Fibroblast of skin of left quadriceps (primary cell): ENCODE results near the gene RBMS2.
"Not testable (repeated sequence)": the region's sequence is repeated elsewhere in the genome, so short reads cannot be mapped to it uniquely, and the experiment has no call there.

ENCODE experiments used
- DNase-seq, 2 experiments: peaks; one replicate each; pipeline ENCODE4 v3.0.0-alpha.2; 2013; ENCODE audit warnings: low read depth in 2 of 2

The RBMS2 gene, protein sequence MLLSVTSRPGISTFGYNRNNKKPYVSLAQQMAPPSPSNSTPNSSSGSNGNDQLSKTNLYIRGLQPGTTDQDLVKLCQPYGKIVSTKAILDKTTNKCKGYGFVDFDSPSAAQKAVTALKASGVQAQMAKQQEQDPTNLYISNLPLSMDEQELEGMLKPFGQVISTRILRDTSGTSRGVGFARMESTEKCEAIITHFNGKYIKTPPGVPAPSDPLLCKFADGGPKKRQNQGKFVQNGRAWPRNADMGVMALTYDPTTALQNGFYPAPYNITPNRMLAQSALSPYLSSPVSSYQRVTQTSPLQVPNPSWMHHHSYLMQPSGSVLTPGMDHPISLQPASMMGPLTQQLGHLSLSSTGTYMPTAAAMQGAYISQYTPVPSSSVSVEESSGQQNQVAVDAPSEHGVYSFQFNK

DNA sequence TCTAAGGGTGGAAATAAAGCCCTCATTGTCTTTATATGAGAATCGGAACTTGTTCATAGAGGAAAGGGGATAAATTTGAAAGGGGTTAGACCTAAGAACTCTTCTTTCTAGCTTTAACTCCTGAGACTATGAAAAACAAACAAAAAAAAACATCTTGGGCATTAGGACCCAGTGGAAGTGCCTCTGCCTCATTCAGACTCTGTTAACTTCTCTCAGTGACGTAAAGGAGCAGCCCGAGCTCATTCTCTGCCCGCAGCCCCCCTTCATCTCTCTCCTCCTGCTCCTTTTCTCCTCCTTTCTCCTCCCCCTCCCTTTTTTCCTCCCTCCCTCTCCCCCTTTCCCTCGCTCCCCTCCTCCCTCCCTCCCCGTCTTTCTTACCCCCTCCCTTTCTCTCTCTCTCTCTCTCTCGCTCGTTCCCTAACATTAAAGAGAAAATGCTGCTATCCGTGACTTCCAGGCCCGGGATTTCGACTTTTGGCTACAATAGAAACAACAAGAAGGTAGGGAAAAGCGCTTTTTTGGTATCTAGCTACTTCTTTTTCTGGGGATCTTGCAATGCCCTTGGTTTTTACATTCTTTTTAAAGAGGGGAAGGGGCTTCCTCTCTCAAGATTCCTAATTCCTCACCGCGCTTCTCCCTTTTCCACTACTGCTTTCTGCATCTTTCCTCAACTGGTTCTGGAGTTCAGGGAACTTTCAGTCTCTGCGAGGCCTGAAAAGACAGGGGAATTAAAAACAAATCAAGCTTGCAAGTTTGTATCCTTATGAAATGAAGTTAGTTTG lies at the start of gene RBMS2:
Gene RBMS2 (plus strand): TSS at position 231 of the 782 bp plus-strand sequence. CDS start 204 bp downstream, at position 435.
- DNase-seq, result peak; percentile 80 to 81

DNA sequence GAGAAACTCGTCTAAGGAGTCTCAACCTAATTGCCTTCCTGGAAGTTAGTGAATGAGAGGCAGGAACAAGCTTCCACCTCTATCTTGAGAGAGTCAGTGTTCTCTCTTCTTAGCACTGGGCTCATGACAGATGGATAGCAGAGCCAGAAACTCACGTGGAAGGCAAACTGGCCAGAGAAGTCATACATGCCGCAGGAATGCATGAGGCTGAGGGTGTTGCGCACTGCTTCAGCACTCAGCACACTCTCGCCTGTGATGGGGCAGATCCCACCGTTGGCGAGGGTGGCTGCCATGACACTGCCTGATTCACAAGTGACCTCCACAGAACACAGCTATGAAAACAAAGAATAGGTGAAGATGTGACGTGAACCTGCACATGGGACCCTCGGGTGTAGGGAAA lies 47.2 kb upstream of the RBMS2 start:
- DNase-seq, result no peak

DNA sequence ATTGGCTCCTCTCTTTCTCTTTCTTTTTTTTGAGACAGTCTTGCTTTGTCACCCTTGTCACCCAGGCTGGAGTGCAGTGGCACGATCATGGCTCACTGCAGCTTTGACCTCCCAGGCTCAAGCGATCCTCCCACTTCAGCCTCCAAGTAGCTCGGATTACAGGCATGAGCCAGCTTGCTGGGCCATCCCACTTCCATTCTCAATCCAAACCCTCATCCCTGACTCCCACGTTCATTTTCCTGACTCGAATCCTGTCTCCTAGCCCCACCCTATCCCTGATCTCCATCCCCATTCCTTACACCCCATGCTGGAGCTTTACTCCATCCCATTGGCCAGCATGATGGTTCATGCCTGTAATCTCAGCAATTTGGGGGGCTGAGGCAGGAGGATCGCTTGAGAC lies 45.5 kb upstream of the RBMS2 start:
- no peak for DNase-seq

DNA sequence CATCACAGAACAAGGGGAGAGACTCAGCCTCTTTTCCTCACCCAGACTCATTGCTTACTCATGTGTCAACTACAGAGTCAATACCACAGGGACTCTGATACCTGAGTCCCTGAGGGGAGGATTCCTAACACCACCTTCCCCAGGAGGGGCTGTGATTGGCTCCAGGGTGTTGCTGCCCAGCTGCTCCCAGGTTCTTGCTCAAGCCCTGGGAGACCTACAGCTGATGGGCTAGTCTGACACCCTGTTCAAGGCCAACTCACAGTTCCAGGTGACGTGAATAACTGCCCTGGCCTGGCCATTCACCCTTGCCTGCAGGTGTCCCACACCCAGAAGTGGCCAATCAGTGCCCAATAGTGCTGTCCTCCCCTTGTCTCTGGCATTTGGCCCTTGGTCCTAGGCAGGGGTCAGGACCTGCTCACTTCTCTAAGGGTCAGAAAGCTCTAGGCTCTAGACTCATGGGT lies 44.6 kb upstream of the RBMS2 start:
- DNase-seq, result no peak

DNA sequence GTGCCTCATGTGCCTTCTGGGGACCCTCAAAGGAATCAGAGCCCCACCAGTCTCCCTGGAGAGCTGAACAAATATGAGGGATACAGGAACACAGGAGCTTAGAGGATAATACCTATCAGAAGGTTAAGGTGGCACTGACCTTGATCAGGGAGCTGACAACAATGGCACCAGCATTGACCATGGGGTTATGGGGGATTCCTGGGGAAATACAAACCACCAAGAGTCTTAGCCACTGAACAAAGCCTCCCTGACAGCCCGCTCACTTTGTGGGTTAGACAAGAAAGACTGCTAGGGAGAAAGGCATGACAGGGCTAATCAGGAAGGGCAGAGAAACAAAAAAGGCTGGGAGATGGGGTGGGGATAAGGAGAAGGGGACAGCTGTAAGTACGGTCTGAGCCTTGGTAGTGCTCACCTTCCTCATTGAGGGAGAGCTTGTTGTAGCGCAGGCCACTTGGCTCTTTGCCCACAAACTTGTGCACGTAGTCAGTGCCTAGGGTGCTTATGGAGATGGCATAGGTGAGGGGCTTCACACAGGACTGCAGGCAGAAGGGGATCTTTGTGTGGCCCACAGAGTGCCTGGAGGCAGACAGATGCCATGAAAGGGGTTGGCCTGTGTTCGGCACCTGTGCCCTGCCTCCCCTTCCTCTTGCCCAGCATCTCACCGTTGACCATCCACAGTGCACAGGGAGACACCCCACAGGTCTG lies 43.9 kb upstream of the RBMS2 start:
- no peak for DNase-seq

DNA sequence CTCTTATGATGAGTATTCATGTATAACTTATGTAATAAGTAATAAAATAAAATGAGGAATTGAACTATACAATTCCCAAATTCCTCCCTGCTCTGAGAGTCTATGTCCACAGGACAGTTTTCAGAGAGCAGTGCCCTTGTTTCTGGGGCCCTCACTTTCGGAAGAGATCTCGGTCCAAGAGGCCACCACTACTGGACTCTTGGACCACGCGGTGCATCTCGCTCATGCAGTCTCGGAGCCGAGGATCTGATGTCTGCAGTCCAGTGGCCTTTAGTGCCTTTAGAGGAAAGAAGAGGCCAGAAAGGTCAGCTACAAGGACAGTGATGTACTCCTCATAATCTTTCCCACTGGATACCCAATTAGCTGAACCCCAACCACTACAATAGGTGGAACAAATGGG lies 42.0 kb upstream of the RBMS2 start:
- DNase-seq, result no peak

DNA sequence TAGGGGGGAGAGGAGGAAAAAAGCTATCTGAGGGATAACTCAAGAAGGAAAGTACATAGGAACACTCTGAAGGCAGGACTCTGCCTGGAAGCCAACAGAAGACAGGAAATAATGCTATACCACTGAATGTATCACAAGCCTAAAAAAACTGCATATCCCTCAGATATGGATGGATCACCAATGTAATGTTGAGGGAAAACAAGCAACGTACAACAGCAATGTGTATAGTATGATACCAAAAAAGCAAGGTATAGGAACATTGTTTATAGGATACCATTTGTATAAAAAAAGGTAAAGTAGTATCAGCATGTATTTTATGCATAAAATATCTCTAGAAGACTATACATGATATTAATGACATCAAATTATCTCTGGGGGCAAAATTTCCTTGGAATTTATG lies 37.1 kb upstream of the RBMS2 start:
- no peak for DNase-seq

DNA sequence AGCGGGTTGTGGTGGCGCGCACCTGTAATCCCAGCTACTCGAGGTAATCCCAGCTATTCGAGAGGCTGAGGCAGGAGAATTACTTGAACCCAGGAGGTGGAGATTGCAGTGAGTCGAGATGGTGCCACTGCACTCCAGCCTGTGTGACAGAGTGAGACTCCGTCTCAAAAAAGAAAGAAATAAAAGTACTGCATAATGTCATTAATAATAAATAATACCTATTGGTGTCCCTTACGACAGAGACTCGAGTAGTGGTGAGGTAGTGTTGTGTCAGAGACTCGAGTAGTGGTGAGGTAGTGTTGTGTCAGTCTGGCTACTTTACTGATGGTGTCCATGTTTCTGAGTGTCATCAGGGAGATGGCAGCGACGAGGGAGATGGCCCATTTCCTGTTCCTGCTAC lies 34.9 kb upstream of the RBMS2 start:
- no peak for DNase-seq

DNA sequence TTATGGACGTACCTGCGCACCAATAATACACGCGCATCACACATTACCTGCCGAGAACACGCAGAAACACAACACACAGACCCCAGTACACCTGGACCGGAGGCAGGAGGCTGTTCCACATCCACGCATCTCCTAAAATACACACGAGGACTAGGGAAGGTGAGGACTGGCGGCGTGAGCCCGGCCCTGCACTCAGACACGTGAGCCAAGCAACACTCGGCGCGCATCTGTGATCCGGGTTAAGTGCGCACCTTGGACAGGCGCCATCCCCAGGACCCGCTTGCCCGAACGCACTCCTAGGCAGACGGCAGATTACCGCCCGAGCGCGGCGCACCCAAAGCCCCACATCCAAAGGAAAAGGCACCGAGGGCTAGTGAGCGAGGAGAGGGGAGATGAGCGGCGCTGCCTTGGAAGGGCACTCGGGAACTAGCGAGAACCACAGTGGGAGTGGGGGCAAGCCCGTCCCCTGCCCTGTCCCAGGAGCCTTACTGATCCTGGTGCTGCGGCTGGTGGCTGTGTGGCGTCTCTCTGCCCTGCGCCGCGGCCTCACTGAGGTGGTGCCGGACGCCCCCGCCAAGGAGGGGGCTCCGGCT lies 34.1 kb upstream of the RBMS2 start:
- no peak for DNase-seq

DNA sequence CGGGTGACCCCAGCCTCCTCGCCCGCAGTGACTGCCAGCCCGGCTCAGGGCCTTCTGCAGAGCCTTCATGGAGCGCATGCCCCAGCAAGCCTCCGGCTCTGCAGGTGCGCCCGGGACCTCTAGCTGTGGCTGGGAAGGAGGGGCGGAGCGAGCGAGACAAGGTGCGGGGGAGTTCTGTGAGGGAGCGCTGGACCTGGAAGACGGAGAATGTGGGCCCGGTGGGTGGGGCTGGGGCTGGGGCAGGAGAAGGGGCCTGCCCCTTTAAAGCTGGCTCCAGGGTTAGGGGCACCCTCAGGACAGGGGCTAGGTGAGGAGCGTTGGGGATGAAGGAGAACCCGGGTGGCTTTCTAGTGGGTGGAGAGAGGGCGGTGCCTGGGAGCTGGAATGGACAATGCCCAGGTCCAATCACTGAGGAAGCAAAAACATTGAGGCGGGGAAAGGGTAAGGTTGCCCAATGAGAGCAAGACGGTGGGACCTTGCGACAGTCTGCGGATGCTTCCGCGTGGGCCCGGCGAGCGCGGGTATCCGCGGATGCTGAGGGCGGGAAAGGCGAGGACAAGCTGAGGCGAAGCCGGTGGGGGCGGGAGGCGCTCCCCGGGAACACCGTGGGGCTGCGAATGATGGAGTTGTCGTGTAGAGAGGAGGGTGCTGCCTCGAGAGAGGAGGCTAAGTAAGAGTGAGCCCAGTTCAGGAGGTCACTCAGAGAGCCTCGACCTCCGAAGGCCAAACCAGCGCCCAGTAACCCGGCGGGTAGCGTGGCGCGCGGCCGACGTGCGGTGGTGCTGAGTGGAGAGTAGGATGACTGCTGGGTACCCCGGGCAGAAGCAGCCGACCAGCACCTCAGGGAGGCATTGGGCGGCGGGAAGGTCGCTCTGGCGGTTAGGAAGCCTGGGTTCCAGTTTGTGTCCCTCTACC lies 33.3 kb upstream of the RBMS2 start, which contains the start of gene GLS2:
Gene GLS2 (minus strand): TSS at position 121 of the 915 bp plus-strand sequence. CDS start 43 bp downstream, at position 78.
- peak; percentile 48 to 53 for DNase-seq

DNA sequence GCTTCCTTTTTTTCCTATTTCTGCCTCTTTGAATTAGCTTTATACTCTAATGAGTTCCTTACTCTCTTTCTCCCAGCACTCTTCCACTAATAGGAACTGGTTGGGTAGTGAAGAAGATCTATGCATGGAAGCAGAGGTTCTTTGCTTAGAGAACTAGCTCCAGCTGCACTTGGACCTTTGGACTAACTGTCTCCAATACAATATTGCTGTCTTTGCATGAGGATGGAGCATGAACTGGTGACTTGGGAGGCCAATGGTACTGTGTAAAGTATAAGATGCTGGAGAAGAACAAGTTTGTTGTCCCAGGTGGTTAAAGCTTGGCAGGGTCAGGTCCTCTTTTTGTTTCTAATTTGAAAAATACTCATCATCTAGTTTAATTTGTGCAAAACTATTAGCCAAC lies 31.3 kb upstream of the RBMS2 start:
- DNase-seq, result no peak

DNA sequence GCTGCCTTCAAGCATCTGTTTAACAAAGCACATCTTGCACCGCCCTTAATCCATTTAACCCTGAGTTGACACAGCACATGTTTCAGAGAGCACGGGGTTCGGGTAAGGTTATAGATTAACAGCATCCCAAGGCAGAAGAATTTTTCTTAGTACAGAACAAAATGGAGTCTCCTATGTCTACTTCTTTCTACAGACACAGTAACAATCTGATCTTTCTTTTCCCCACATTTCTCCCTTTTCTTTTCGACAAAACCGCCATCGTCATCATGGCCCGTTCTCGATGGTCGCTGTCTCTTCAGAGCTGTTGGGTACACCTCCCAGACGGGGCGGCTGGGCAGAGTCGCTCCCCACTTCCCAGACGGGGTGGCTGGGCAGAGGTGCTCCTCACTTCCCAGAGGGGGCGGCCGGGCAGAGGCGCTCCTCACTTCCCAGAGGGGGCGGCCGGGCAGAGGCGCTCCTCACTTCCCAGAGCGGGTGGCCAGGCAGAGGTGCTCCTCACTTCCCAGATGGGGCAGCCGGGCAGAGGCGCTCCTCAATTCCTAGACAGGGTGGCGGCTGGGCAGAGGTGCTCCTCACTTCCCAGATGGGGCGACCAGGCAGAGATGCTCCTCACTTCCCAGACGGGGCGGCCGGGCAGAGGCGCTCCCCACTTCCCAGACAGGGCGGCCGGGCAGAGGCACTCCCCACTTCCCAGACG lies 28.1 kb upstream of the RBMS2 start:
- DNase-seq, result not testable (repeated sequence)

DNA sequence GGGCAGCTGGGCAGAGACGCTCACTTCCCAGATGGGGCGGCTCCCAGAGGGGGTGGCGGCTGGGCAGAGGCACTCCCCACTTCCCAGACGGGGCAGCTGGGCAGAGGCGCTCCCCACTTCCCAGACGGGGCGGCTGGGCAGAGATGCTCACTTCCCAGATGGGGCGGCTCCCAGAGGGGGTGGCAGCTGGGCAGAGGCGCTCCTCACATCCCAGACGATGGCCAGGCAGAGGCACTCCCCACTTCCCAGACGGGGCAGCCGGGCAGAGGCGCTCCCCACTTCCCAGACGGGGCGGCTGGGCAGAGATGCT lies 27.6 kb upstream of the RBMS2 start:
- DNase-seq, result not testable (repeated sequence)

DNA sequence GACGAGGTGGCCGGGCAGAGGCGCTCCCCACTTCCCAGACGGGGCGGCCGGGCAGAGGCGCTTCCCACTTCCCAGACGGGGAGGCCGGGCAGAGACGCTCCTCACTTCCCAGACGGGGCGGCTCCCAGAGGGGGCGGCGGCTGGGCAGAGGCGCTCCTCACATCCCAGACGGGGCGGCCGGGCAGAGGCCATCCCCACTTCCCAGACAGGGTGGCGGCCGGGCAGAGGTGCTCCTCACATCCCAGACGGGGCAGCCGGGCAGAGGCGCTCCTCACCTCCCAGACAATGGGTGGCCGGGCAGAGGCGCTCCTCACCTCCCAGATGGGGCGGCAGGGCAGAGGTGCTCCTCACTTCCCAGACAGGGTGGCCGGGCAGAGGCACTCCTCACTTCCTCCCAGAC lies 27.1 kb upstream of the RBMS2 start:
- DNase-seq, result not testable (repeated sequence)

DNA sequence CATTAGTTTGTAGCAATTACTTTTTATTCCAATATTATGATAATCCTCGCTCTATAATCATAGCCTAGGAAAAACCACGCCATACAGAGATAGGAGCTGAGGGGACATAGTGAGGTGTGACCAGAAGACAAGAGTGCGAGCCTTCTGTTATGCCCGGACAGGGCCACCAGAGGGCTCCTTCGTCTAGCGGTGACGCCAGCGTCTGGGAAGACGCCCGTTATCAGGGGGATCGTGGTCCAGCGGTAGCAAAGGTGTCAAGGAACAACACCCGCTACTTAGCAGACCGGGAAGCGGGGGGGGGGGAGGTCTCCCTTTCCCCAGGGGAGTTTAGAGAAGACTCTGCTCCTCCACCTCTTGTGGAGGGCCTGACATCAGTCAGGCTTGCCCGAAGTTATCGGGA lies 24.9 kb upstream of the RBMS2 start:
- not testable (repeated sequence) for DNase-seq

DNA sequence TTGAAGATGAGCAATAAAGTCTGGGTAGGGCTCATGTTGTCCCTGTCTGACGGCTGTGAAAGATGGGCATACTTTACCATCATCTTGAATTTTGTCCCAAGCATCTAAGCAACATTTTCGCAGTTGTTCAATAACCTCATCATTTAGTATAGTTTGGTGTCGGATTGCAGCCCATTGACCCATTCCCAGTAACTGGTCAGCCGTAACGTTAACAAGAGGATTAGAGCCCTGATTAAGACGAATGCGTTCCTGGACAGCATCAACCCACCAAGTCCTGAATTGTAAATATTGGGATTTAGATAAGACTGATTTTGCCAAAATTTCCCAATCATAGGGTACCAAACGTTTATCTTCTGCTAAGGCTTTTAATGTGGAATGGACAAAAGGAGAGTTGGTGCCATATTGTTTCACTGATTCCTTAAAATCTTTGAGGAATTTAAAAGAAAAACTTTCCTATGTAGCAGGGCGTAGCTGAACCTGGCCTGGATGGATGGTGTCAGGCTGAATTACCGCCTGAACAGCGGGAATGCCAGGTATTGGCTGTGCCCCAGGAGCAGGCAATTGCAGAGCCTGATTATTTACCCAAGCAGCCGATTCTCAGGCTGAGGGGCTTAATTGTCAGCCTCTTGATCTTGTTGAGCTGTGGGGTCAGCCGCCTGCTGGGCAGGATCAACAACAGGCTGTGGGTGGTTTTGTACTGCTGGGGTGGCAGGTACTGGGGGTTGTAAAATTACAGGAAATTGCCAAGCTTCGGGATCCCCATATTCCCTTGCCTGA lies 23.3 kb upstream of the RBMS2 start:
- DNase-seq, result not testable (repeated sequence)

DNA sequence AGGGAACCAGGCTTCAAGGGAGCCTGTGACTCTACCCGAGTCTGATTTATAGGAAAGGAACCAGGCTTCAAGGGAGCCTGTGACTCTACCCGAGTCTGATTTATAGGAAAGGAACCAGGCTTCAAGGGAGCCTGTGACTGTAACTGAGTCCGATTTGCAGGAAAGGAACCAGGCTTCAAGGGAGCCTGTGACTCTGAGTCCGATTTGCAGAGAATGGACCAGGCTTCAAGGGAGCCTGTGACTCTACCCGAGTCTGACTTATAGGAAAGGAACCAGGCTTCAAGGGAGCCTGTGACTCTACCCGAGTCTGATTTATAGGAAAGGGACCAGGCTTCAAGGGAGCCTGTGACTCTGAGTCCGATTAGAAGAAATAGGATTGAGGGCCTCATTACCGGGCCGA lies 22.2 kb upstream of the RBMS2 start:
- DNase-seq, result not testable (repeated sequence)

DNA sequence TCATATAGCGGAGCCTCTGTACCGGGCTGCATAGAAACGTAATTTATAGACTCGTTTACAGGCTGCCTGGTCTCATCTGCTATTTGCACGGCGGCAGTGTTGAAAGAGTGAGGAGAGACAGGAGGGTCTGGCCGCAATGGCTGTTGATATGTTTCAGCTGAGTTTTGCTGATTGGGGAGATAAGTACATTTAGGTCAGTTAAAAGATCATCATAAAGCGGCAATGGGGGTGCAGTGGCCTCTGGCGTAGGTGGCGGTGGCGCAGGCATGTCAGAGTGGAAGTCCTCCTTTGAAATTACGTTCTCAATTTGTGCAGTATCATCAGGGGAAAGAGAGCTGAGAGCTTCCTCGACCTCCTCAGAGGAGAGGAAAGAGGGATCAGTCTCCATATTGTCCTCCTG lies 21.7 kb upstream of the RBMS2 start:
- not testable (repeated sequence) for DNase-seq

DNA sequence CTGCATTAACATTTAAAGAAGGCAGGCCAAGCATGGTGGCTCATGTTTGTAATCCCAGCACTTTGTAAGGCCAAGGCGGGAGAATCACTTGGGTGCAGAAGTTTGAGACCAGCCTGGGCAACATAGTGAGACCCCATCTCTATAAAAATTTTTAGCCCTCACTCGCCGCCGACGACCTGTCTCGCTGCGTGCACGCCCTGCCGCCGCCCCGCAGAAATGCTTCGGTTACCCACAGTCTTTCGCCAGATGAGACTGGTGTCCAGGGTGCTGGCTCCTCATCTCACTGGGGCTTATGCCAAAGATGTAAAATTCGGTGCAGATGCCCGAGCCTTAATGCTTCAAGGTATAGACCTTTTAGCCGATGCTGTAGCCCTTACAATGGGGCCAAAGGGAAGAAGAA lies 10.8 kb upstream of the RBMS2 start:
- no peak for DNase-seq

DNA sequence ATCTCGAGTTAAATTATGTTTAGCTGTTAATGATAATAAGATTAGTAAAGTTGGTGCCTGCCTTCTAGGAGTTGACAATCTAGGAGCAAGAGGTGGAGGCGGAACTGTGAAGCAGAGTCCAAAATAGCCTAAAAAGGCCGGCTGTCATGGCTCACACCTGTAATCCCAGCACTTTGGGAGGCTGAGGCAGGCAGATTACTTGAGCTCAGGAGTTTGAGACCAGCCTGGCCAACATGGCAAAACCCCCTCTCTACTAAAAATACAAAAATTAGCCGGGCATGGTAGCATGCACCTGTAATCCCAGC lies 7.7 kb upstream of the RBMS2 start:
- not testable (repeated sequence) for DNase-seq
